Osteocyte (in vitro differentiated cells): ENCODE results near the gene PRRT1B. TPM values are rescaled to one million over a fixed set of nuclear protein-coding genes. Genes with fewer than 3 reads are reported as not detected.

Source experiments
- DNase-seq: peaks from one replicate; pipeline ENCODE4 v3.0.0; 2021; ENCODE audit warnings: mixed read lengths; ENCODE audit not compliant: unreplicated experiment; ENCODE audit errors: extremely low spot score
- H3K27ac Mint-ChIP-seq: one replicate; pipeline ENCODE4 v1.8.0; 2021; ENCODE audit warnings: mild to moderate bottlenecking, mixed read lengths; ENCODE audit not compliant: unreplicated experiment
- H3K27me3 Mint-ChIP-seq: one replicate; pipeline ENCODE4 v1.8.0; 2021; ENCODE audit warnings: mixed read lengths; ENCODE audit not compliant: unreplicated experiment
- H3K36me3 Mint-ChIP-seq: one replicate; pipeline ENCODE4 v1.8.0; 2021; ENCODE audit warnings: mixed read lengths; ENCODE audit not compliant: unreplicated experiment
- H3K4me1 Mint-ChIP-seq: one replicate; pipeline ENCODE4 v1.8.0; 2021; ENCODE audit warnings: mixed read lengths; ENCODE audit not compliant: unreplicated experiment
- H3K4me3 Mint-ChIP-seq: one replicate; pipeline ENCODE4 v1.8.0; 2021; ENCODE audit warnings: mild to moderate bottlenecking, moderate library complexity, mixed read lengths; ENCODE audit not compliant: unreplicated experiment
- H3K9me3 Mint-ChIP-seq: one replicate; pipeline ENCODE4 v1.8.0; 2021; ENCODE audit warnings: mixed read lengths; ENCODE audit not compliant: unreplicated experiment
- CTCF ChIP-seq: fragments of 200-600 bp; sonication (generic); IDR thresholded peaks from 2 replicates; pipeline ENCODE4 v1.5.0; 2021; ENCODE audit warnings: antibody characterized with exemption, mild to moderate bottlenecking, moderate library complexity
- total RNA-seq: library from RNA; stranded (reverse); gene quantifications from 2 replicates; pipeline ENCODE4 v1.2.1, GENCODE V29; 2021

PRRT1B gene
- total RNA-seq, 1 donor from 2014 or later, result not detected

GRCh38 chr9:131517761-131518190 lies 27.5 kb upstream of the PRRT1B start:
- Mint-ChIP-seq H3K4me3 (no peak overlapping the region), H3K36me3 (peaks cover 33% of the 10 kb centered on the region), H3K27ac (no peak overlapping the region), H3K4me1 (no peaks in the 10 kb centered on the region), H3K27me3 (no peaks in the 10 kb centered on the region), H3K9me3 (no peaks in the 10 kb centered on the region)
- no peak for TF ChIP-seq CTCF
- no peak for DNase-seq

- no peak for DNase-seq
- H3K4me1 Mint-ChIP-seq, result no peaks in the 10 kb centered on the region
- no peak overlapping the region for H3K4me3 Mint-ChIP-seq
- no peaks in the 10 kb centered on the region for H3K27me3 Mint-ChIP-seq
- no peaks in the 10 kb centered on the region for H3K9me3 Mint-ChIP-seq
- no peak for TF ChIP-seq CTCF
- H3K36me3 Mint-ChIP-seq, result peaks cover 33% of the 10 kb centered on the region
- H3K27ac Mint-ChIP-seq, result no peak overlapping the region
Measured at GRCh38 chr9:131518553-131518952, 26.8 kb upstream of the PRRT1B start.

GRCh38 chr9:131520503-131520902 lies 24.8 kb upstream of the PRRT1B start:
- Mint-ChIP-seq H3K27me3 (no peaks in the 10 kb centered on the region), H3K4me1 (peaks cover 8% of the 10 kb centered on the region), H3K4me3 (no peak overlapping the region), H3K9me3 (no peaks in the 10 kb centered on the region), H3K36me3 (peaks cover 28% of the 10 kb centered on the region), H3K27ac (no peak overlapping the region)
- no peak for DNase-seq
- no peak for TF ChIP-seq CTCF

- H3K27ac Mint-ChIP-seq, result no peak overlapping the region
- H3K4me3 Mint-ChIP-seq, result no peak overlapping the region
- no peaks in the 10 kb centered on the region for H3K27me3 Mint-ChIP-seq
- TF ChIP-seq CTCF, result no peak
- H3K36me3 Mint-ChIP-seq, result peaks cover 29% of the 10 kb centered on the region
- no peak for DNase-seq
- peaks cover 8% of the 10 kb centered on the region for H3K4me1 Mint-ChIP-seq
- H3K9me3 Mint-ChIP-seq, result no peaks in the 10 kb centered on the region
Measured at GRCh38 chr9:131521203-131521602, 24.1 kb upstream of the PRRT1B start.

GRCh38 chr9:131521822-131522221 lies 23.5 kb upstream of the PRRT1B start:
- H3K27ac Mint-ChIP-seq, result no peak overlapping the region
- no peak for TF ChIP-seq CTCF

More at GRCh38 chr9:131521822-131522221, 23.5 kb upstream of the PRRT1B start:
- peaks cover 8% of the 10 kb centered on the region for H3K4me1 Mint-ChIP-seq
- H3K36me3 Mint-ChIP-seq, result peaks cover 36% of the 10 kb centered on the region
- H3K9me3 Mint-ChIP-seq, result no peaks in the 10 kb centered on the region
- no peak for DNase-seq
- H3K27me3 Mint-ChIP-seq, result no peaks in the 10 kb centered on the region
- no peak overlapping the region for H3K4me3 Mint-ChIP-seq
